Activated CD4-positive, alpha-beta T cell treated with anti-CD3 and anti-CD28 coated beads for 24 hours (primary cell): Measurements from ENCODE around the gene BPIFB3.
"Not testable (repeated sequence)": the region's sequence is repeated elsewhere in the genome, so short reads cannot be mapped to it uniquely, and the experiment has no call there.

Source experiments
- DNase-seq, 2 donors: peaks; one replicate each; pipeline ENCODE4 v3.0.0-alpha.2; 2020; ENCODE audit warnings: low read depth in 2 of 2

BPIFB3 gene

DNA sequence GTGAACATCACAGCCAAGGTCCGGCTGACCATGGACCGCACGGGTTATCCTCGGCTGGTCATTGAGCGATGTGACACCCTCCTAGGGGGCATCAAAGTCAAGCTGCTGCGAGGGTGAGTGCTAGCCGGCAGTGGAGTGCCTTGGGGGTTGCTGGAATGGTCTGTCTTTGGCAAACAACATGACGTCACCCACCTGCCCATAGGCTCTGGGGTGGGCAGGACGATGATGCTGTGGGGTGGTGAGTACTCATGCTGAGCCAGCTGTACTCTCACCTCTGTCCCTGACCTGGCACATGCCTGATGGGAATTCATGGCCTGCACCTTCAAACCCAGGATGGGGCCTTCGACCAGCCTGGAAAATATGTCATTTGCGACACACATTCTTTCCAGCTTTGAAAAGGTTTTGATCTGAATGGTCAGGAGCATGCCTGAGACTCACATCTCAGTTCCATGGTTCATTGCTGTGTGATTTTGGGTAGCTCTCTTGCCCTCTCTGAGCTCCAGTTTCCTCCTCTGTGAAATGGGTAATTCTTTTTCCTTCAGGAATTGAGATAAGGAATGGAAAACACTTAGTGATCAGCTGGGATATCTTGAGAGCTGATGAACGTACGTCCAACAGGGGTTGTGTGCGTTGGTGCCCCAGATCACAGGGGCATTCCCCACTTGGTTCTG, 32.5 kb downstream of the BPIFB3 start:
- DNase-seq: no peak

DNA sequence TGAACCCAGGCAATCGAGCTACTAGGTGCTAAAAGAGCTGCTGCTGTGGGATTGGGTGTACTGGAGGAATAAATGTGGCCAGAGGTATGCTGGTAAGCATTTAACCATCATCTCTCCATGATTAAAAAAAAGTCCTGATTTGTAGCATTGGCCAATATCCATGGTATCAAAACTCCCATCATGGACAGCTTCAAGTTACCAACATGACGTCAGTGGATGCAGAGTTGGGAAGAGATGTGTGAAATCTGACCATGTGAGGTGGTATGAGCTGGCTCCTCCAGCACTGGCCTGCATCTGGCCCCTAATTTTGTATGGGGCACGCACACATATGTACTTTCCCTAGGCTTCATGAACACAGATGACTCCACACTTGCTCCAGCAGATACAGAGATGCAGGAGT, 37.4 kb downstream of the BPIFB3 start:
- no peak for DNase-seq

DNA sequence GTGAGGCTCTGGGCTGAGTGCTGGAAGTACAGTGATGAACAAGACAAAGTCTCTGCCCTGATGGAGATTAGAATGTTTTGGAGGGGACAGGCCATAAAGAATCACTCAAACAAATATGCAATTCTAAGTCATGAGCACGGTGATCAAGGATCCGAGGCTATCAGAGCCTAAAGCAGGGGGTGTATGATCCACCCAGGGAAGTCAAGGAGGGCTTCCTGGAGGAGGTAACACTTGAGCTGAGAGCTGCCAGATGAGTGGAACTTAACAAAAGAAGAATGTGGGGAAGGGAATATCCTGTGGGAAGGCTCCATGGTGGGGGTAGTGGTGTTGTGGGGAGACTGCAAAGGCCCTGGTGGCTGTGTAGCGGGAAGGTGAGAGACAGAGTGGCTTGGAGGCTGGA, 38.0 kb downstream of the BPIFB3 start:
- DNase-seq: no peak

DNA sequence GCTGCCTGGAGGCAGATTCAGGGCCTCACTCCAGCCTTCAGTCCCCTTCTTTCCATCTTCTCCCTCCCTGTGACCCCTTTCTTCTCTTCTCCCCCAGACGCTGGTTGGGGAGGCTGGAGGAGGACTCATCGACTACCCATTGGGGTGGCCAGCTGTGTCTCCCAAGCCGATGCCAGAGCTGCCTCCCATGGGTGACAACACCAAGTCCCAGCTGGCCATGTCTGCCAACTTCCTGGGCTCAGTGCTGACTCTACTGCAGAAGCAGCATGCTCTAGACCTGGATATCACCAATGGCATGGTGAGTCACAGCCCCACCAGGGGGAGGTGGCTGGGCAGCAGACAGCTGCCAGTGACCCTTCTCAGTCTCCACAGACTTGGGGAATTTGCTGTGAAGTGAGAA, 38.7 kb downstream of the BPIFB3 start:
- DNase-seq: no peak

DNA sequence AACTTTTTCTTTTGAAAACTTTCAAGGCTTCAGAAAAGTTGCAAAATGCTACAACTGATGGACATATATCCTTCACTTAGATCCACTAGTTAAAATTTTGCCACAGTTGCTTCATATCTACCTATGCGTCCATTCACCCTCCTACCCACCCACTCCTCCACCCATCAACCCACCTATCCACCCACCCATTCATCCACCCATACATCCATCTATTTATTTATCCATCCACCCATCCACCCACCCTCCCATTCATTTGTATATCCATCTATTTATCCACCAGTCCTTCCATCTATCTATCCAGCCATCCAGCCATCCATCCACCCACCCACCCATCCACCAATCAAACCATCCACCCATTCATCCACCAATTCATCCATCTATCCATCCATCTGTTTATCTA, 39.4 kb downstream of the BPIFB3 start:
- DNase-seq: no peak

DNA sequence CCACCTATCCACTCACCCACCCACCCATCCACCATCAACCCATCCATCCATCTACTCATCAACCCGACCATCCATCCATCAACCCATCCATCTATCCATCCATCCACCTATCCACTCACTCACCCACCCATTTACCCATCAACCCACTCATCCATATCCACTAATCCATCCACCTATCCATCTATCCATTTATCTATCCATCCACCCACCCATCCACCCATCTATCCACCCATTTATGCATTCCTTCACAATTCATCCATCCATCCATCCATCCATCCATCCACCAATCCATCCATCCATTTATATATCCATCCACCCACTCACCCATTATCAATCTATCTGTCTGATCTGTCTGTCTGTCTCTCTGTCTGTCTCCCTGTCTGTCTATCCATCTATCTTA, 39.9 kb downstream of the BPIFB3 start:
- no peak for DNase-seq

DNA sequence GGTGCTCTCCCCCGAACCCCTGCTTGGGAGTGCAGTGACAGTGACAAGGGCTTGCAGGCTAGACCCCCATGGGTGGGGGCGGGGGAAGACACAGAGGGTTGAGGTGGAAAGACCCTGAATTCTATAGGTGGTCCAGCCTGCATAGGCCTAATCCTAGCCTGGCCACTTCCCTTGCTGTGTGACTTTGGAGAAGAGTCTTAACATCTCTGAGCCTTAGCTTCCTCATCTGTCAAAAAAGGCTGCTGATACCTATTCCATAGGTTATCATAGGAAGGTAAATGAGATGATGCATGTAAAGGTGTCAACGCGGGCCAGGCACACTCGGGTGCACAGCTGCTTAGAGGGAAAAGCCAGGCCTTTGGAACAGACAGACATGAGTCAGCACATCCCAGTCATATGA, 41.5 kb downstream of the BPIFB3 start:
- no peak for DNase-seq

DNA sequence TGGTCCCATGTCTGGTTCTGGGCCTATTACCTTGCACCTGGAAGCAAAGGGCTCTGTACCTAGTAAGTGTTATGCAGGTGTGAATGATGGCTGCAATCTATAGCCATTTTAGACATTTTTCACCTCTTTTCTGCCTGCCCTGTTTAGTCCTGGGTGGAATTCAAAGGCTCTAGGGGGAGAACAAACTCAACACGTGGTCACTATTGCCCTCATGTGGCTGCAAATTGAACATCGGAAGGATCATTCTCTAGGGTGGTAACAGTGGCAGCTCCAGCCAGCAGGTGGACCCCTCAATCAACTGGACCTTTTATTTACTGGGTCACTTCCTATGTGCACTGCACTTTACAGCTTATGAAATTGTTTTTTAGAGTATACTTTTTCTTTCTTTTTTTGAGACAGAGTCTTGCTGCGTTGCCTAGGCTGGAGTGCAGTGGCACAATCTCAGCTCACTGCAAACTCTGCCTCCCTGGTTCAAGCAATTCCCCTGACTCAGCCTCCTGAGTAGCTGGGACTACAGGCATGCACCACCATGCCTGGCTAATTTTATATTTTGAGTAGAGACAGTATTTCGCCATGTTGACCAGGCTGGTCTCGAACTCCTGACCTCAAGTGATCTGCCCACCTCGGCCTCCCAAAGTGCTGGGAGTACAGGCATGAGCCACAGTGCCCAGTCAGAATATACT, 42.3 kb downstream of the BPIFB3 start:
- peak; percentile 3 to 19 for DNase-seq

DNA sequence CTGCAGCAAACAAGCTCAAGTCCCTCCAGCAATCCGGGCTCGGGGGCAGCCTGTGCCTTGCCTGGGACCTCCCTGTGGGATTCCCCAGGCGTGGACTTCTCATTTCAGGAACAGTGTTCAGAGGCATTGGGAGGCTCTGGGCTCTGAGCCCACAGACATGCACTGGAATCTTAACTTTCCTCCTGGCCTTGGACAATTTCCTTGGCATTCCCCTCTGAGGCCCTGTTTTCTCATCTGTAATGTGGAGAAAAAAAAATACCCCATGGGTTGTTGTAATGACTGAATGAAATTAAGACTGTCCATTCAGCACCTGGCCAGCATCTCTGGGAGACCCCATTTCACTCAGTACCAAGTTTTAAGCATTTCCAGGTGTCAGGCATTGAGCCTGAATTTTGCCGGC, 43.3 kb downstream of the BPIFB3 start:
- DNase-seq: no peak

DNA sequence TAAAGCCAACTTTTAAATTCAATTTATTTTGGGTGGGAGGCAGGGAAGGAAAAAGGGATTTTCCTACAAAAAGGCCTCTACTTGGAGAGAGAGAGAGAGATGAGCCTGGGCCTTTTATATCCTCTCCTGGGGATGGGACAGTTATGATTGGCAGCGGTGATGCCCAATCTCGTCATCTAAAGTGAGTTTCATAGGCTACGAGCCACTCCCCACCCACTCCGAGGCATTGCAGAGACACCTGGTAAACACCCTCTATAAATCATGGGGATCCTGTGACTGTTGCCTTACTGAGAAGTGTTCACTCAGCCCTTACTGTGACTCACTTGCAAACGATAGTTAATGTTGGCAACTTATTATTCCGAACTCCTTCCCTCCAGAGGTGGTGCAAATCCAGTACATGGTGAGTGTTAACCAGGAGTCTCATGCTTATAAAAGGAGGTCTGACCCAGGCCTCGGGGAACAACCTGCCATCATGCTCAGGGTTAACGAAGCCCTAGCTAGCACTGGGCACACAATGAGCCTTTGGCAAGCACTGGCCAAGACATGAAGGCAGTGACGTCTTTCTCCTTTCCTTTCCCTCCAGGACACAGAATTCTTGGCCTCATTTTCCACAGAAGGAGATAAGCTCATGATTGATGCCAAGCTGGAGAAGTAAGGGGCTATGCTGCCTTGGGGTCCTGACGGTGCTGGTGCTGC, 46.3 kb downstream of the BPIFB3 start:
- no peak for DNase-seq

DNA sequence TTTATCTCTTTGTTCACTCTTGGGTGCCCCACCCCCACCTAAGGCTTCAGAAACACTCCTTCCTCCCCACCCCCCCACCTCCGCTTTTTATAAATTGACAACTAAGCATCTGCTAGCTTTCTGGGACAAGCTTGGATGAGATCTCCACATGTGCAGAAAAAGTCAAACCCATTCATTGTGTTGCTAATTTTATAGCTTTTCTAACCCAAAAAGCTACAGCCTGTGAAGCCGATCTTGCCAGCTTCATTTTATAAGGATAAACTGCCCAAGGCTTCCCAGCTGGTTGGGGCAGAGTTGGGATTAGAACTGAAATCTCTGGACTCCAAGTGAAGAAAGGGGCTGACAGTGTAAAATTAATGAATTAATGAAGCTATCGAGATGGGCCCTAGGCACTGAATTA, 49.9 kb downstream of the BPIFB3 start:
- DNase-seq: no peak

DNA sequence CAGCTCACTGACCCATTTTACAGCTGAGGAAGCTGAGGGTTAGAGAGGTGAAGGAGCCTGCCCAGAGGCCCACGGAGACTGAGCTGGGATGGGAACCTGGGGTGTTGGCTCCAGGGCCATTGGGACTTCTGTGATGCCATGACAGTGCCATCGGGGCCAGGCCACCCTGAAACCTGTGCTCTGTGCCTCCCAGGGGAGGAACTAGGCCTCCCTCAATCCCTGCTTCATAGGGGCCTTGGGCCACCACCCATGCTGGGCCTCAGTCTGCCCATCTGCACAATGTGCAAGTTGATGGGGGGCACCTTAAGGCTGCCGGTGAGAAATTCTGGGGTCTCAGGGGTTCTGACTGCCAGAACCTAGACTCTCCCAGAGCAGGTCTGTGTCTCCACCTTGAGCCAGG, 50.6 kb downstream of the BPIFB3 start:
- DNase-seq: no peak

DNA sequence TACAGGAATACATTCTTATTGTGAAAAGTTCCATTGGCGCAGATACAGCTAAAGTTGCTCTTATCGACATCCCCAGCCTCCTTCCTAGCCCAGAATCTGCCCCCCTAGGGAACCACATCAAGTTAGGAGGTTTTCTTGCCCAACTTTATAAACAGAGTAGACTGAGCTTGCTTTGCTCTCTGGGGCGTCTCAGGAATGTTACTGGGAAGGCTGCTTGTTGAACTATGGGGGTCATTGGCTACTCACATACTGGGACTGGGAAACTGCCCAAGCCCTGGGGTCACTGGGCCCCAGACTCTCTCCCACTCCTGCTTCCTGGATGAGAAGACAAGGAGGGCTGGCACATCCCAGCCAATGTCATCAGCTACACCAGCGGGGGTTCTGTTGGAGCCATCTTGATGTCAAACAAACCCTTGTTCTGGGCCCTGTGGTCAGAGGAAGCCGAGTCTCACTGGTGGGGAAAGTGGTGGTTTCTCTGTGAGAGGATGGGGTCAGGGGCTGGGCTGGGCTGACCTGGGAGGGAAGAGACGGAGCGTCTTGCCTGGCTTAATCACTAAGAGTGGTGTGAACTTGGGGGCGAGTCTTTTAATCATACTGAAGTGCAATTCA, 51.7 kb downstream of the BPIFB3 start:
- DNase-seq: no peak

DNA sequence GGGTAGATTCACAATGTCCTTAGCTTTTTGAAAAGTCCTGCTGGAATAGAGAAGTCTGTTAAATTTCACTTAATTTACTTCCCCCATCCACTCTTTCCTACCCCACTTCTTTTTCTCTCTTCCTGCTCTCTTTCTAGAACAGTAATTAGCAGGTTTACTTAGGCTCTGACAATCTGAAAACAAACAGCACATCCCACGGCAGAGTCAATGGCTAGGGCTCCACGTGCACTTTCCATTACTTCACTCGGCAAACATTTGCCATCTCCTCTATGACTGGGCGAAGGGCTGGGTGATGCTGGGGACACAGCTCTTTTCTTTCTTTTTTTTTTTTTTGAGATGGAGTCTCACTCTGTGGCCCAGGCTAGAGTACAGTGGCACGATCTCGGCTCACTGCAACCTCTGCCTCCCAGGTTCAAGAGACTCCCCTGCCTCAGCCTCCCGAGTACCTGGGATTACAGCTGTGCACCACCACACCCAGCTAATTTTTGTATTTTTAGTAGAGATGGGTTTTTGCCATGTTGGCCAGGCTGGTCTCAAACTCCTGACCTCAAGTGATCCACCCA, 52.4 kb downstream of the BPIFB3 start:
- not testable (repeated sequence) for DNase-seq

DNA sequence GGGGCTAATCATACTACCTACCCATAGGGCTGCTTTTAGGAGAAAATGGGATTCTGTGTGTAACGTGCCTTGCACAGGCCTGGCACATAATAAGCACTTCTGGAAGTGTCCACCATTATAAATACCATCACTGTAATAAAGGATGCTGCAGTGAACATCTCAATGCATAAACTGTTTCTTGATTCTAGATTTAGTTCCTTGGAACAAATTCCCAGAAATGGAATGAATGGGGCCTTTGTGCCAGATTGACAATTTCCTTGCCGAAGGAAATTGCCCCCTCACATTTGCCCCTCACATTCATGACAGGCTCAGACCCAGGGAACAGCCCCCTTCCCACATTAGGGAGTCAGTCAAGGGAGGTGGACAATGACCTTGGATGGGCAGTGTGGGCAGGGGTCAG, 55.0 kb downstream of the BPIFB3 start:
- no peak for DNase-seq

DNA sequence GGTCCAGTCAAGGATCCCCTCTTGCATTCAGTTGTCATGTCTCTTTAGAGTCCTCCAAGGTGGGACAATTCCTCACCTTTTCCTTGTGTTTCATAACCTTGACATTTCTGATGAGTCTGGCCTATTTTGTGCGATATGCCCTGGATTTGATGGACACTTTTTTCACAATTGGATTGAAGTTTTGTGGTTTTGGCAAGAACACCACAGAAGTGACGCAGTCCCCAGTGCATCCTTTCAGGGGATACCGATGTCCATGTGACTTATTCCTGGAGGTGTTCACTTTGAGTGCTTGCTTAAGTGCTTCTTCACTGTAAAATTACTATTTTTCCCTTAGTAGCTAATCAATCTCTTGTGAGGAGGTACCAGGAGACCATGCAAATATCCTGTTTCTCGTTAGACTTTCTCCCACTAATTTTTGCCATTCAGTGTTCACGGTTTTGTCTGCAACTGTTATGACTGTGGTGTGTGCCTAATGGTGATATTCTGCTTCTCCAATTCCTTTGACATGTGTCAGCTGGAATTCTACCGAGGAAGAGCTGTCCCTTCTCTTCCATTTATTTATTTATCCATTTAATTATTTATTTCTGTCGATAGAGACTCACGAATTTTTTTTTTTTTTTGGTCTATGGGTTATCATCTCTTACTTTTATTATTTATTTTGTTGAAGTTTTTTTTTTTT, 56.6 kb downstream of the BPIFB3 start:
- DNase-seq: no peak

DNA sequence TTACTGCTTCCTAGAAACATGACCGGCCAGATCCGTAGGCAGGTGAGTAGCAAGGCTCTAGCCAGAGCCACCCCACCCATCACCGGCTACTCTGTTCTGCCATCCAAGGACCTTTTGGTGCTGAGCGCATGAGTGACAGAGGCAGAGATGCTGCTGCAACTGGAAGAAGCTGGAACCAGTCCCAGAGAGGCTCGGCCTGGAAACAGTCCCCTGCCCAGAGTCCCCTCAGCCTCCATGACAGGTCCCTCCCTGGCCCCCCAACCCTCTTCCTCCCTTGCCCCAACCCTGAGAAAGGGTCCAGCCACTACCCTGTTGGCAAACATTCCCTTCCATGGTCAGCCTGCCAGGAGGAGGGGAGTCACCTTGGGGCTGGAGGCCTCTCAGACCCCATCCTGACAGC, 57.6 kb downstream of the BPIFB3 start:
- no peak for DNase-seq

DNA sequence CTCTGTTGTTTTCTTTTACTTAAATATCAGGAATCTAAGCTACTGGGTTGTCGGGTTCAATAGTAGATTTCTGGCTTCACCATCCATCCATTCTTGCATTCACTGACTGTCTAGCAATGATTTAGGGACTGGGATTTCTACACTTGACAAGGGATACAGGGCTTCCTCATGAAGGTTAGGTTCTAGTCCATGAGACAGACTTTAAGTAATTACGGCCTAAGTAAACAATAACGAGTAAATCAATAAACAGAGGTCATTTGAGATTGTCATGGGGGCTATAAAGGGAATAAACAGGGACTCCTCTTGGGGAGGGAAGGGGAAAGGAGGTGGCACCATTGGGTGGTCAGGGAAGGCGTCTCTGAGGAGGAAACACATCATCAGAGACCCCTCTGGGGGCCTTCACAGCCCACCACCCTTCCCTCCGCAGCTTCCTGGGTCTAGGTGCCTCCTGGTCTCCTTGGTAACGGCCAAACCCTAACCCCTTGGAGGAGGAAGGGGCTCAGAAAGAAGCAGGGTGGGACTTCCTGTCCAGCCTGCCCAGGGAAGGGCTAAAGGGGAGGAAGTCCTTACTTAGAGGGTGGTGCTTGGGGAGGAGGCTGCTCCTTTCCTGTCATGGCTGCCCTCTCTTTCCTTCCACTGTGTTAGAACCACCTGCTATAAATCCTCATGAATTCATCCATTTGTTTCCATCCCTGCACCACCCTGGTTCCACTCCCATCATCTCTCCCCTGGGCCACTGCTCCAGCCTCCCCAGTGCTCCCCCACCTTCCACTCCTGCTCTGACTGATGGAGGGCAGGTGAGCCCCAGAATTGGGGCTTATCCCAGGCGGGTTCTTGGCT, 59.1 kb downstream of the BPIFB3 start:
- no peak for DNase-seq

DNA sequence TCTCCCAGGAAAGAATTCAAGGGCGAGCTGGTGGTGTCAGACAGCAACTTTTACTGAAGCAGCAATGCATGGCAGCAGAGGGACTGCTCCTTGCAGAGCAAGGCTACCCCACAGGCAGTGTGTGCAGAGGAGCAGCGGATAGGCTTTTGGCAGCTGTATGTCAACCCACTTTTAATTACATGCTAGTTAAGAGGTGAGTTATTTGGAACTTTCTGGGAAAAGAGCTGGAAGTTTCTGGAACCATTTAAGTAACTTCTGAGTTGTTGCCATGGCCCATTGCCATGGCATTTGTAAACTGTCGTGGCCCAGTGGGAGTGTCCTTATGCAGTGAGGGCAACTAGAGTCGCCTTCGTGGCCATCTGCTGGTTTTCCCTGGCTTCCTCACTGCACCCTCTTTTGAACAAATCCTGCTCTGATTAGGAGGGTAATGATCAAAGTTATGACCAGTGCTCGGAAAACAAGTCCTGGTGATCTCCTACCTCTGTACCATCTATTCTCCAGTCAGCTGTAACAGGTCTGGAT, 59.7 kb downstream of the BPIFB3 start:
- DNase-seq: no peak

DNA sequence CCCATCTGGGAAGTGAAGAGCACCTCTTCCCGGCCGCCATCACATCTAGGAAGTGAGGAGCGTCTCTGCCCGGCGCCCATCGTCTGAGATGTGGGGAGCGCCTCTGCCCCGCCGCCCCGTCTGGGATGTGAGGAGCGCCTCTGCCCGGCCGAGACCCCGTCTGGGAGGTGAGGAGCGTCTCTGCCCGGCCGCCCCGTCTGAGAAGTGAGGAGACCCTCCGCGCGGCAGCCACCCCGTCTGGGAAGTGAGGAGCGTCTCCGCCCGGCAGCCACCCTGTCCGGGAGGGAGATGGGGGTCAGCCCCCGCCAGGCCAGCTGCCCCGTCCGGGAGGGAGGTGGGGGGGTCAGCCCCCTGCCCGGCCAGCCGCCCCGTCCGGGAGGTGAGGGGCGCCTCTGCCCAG, 61.8 kb downstream of the BPIFB3 start:
- not testable (repeated sequence) for DNase-seq
